ENCODE data around the gene INKA1.

Gene INKA1

GRCh38 chr3:49787182-49787464 is 15.9 kb upstream of the INKA1 start:
- no peak for DNase-seq

- no peak for DNase-seq
These were observed 15.5 kb upstream of the INKA1 start for GRCh38 chr3:49787536-49787935.

DNA sequence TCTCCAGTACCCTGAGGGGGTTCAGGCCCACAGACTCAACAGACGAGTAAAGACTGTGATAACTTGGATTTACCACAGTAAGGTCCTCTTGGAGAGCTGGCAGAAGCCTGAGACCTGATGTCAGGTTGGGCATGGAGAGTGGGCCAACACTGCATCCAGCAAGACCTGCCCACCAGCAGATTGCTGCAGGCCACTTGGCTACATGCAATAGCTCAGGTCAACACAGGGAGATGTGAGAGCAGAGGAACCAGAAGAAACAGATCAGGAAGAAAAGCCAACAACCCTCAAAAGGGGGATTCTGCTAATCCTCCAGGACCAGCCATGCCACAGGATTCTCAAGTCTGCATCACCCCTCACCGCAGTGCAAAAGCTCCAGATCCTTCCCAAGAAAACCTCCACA is 15.0 kb upstream of the INKA1 start:
- no peak for DNase-seq

GRCh38 chr3:49790626-49791411 is 12.2 kb upstream of the INKA1 start:
- no peak for DNase-seq

GRCh38 chr3:49791571-49791970 is 11.5 kb upstream of the INKA1 start:
- no peak for DNase-seq

DNA sequence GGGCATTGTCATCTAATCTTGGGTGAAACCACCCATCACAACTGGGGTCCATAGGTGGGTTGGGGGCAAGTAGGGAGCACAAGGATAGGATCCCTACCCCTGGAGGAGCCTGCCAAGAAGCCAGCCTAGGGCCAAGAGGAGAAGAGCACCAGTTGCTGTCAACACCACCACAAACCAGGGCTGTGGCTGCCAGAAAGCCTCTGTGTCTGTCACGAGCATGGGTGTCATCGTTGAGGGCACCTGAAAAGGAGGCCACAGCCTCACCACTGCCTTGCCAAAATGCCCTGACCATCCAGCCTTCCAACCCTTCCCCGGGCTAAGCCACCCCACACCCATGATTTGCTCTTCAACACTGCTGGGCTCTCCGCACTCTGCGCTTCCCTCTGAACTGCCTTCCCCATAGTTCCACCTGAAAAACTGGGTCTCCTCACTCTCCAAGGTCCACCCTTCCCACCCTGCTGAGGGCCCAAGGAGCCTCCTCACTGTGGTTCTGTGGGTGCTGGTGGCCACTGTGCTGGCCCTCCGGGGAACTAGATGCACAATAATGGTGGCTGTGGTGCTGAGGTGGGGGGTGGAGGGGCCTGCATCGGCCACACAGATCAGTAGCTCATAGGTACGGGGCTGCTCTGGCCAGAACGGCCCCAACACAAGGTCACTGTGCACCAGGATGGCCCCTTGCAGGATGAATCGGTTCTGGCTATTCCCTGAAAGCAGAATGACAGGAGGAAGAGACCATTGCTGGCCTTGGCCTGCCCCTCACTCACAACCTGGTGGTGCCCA is 10.5 kb upstream of the INKA1 start:
- DNase-seq = no peak

DNA sequence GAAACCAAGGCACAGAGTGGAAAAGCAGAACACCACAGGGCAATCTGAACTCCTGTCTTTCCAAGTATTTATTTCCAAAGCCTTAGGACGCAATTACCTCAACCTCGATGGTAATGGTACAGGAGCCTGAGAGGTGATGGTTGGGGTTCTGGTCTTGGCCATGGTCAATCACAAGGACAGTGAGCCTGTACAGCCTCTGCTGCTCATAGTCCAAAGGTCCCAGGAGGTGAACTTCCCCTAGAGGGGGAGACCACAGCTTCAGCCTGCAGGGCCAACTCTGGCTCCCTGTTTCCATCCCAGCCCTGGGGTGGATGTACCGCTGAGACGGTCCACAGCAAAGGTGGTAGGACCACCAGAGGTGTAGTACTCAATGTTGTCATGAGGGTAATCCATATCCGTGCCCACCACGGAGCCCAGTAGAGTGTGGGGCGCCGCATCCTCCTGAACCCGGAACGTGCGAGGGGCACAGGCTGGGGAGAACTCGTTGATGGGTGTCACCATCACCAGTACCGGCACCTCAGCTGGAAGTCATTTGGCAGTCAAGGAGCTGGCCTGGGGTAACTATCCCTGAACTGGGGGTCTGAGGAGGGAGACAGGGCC is 9.5 kb upstream of the INKA1 start:
- DNase-seq = no peak

- no peak for DNase-seq
These were observed 8.6 kb upstream of the INKA1 start for GRCh38 chr3:49794431-49794830.

DNA sequence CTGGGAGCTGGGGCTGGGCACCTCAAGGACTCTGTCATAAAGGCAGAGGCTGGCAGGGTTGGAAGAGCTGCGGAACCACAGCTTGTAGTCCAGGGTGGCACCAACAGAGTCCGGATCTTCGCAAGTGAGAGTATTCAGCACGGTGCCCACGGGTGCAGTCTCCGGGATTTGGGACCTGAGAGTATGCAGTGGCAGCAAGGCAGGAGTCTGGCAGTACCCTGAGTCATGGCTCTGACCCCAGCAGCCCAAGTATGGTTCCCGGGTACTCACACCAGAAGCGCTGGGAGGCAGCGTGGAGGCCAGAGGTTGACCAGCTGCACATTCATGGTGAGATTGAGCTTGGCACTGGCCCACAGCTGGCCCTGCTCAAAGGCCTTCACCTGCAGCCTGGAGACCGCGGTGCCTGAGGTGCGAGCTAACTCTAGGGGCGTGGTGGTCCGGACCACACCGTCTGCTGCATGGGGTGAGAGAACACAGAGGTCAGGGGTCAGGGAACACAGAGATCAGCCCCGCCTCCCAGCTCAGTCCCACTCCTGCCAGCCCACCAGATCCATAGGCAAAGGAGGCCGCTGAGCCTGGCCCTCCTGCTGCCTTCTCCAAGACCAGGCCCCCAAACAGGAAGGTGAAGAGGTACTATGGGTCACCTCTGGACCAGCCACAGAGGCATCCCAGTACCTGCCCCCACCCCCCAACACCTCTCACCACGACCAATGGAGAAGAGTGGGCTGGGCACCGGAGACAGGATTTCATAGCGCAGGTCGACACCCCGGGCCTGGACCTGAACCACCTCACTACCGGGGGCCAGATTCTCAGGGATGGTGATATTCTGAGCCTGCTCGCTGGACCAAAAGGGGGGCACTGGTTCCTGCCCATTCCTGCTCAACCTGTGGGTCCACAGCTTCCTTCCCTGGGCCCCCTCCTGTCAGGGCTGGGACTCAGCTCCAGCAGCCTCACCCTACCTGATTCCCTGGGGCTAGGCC is 7.8 kb upstream of the INKA1 start:
- DNase-seq = no peak

GRCh38 chr3:49799105-49799504 is 4.0 kb upstream of the INKA1 start:
- DNase-seq = no peak

GRCh38 chr3:49799761-49800160 is 3.3 kb upstream of the INKA1 start, which contains the start of gene CDHR4:
CDHR4 (minus strand) TSS chr3:49799873; CDS start chr3:49799812, 61 bp downstream.
- no peak for DNase-seq

- DNase-seq = no peak
These were observed 1.9 kb upstream of the INKA1 start for GRCh38 chr3:49801160-49801559.

DNA sequence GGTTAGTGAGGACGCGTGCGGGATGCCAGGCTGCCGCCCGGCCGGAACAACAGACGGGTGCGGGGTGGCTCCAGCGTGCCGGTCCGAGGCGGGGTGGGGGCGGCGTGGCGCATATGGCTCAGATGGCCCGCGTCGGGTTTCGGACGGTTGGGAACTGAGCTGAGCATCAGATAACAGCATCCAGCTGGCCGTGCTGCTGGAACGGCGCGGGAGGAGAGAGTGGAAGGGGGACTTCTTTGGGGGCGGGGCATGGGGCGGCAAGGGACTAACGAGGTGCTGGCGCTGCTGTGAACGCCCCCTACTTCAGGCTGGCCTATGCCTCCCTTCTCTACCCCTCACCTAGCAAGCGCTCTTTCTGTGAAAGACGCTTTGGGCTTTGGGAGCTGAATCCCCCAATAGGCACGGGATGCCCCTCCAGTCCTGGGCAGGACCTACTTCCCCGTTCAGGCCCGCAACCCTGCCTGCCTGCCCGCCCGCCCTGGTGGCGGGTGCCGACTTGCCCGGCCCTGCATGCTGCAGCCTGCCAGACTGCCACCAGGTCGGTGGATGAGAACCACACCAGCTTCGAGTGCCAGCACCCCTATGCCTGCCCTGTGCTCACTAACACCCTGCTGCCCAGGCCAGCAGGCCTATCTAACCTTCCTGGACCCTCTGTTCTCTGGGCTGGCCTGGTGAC is 542 bp downstream of the INKA1 start:
- DNase-seq = no peak

DNA sequence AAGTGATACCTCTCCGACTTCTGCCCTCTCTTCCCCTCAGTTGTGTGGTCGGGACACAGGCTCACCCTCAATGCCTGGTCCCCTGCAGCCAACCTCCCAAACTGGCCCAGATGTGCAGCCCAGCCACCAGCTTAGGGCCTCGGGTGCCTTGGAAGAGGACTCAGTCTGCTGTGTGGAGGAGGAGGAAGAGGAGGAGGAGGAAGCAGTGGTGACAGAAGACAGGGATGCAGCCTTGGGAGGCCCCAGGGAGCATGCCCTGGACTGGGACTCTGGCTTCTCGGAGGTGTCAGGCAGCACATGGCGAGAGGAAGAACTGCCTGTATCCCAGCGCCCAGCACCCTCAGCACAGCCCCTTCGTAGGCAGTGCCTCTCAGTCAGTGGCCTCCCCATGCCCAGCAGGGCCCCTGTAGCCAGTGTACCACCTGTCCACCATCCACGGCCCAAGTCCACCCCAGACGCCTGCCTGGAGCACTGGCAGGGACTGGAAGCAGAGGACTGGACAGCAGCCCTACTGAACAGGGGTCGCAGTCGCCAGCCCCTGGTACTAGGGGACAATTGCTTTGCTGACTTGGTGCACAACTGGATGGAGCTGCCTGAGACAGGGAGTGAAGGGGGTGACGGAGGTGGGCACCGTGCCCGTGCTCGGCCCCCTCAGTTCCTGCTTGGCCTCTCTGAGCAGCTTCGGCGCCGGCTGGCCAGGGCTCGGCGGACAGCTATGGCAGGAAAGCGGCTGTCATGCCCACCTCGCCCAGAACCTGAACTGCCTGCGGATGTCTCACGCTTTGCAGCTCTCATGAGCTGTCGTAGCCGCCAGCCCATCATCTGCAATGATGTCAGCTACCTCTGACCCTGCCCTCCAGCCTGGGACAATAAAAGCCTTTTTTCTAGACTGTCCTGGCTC is 1.3 kb downstream of the INKA1 start:
- no peak for DNase-seq

- DNase-seq = no peak
These were observed 2.3 kb downstream of the INKA1 start for GRCh38 chr3:49805367-49805782.

DNA sequence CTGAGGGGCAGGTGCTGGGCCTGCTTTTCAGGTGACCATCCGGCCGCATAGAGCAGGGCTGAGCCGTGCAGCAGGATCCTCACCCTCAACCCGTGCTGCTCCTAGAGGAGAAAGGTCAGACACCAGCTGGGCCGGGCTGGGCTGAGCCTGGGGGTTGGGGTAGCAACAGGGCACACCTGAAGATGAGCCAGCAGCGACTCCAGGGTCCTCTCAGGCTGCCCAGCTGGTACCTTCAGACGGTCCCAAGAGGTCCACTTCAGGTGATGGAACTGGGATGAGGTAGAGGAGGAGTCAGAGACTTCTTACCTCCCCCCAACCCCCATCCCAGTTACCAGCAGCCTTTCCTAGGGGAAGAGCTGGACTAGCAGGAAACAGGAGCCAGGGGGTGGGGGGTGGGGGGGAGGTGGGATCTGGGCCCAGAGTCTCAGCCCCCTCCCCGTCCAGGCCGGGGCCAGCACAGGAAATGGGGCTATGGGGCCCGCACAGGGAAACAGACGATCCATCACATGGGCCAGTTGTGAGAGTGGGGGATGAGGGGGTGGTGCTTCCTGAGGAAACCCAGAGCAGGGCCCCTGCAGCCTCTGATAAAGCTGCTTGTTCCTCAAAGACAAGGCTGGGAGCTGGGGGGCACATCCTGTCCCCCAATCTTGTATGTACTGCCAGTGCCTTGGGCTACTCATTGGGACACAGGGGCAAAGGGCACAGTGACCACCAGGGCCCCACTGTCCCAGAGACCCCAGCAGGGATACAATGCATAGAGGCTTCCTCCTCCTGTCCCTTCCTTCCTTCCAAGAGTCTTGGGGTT is 3.0 kb downstream of the INKA1 start:
- DNase-seq = no peak

GRCh38 chr3:49806850-49807249 is 3.8 kb downstream of the INKA1 start:
- no peak for DNase-seq

- no peak for DNase-seq
These were observed 4.5 kb downstream of the INKA1 start for GRCh38 chr3:49807431-49808114.

DNA sequence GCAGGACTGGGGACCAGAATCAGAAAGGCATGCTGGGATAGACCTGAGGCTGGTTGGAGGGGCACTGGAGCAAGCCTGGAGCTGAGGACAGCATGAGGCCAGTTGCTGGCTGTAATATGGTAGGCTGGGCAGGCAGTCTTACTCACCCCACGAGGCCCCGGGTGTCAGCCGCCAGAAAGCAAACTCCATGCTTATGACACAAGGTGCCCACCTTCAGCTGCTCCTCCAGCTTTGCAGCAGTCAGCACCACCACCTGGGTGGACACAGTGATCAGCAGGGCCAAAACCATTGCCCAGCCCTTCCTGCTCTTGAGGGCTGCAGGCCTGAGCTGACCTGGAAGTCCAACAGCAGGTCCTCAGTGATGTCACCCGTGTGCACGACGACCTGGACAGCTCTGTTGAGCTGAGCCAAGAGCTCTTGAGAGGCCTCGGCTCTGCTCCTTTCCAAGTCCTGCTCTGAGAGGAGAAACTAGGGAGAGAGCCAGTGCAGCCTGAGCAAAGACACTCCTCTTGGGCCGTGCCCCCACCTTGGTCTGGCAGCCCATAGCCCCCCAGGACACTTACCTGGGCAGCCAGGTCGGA is 9.9 kb downstream of the INKA1 start:
- no peak for DNase-seq
